LNCAP (cell line): Measurements from ENCODE around the gene PCDHA5.

Experiments
- TF ChIP-seq, protein P1 (sequence below): fragments of 450-650 bp; IDR thresholded peaks from 2 replicates; pipeline ENCODE4 v1.5.1; 2017; ENCODE audit warnings: mild to moderate bottlenecking

PCDHA5 gene

DNA sequence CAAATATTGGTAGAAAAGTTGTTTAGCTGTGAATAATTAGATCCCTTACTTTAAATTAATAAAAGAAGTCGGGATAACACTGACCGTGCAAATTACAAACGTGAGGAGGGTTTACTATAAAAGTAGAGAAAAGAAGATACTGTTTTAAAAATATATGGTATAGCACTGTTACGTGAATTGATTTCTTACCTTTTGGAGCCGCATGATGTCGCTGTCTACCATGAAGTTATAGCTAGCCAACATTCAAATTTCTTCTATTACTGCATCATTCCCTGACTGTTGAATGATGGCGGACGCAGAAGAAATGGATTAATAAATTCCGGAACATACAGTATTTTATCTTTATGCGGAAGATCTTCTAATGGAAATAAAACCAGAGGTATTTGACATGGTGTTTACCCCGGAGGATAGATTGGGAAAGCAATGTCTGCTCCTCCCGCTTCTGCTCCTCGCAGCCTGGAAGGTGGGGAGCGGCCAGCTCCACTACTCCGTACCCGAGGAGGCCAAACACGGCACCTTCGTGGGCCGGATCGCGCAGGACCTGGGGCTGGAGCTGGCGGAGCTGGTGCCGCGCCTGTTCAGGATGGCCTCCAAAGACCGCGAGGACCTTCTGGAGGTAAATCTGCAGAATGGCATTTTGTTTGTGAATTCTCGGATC is 6.4 kb downstream of the PCDHA5 start, which contains the start of gene PCDHA6:
Gene PCDHA6, plus strand, starts transcription at position 257 of the 658 bp plus-strand sequence. Its CDS starts 132 bp downstream, at position 389.
- TF ChIP-seq, protein P1, sequence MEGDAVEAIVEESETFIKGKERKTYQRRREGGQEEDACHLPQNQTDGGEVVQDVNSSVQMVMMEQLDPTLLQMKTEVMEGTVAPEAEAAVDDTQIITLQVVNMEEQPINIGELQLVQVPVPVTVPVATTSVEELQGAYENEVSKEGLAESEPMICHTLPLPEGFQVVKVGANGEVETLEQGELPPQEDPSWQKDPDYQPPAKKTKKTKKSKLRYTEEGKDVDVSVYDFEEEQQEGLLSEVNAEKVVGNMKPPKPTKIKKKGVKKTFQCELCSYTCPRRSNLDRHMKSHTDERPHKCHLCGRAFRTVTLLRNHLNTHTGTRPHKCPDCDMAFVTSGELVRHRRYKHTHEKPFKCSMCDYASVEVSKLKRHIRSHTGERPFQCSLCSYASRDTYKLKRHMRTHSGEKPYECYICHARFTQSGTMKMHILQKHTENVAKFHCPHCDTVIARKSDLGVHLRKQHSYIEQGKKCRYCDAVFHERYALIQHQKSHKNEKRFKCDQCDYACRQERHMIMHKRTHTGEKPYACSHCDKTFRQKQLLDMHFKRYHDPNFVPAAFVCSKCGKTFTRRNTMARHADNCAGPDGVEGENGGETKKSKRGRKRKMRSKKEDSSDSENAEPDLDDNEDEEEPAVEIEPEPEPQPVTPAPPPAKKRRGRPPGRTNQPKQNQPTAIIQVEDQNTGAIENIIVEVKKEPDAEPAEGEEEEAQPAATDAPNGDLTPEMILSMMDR, result peak; percentile 21; the same call in 1 of the 2 replicates

DNA sequence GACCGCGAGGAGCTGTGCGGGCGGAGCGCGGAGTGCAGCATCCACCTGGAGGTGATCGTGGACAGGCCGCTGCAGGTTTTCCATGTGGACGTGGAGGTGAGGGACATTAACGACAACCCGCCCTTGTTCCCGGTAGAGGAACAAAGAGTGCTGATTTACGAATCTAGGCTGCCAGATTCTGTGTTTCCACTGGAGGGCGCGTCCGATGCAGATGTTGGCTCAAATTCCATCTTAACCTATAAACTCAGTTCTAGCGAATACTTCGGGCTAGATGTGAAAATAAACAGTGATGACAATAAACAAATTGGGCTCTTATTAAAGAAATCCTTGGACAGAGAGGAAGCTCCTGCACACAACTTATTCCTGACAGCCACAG is 6.9 kb downstream of the PCDHA5 start:
- TF ChIP-seq, protein P1, result peak; percentile 12; the same call in 1 of the 2 replicates

DNA sequence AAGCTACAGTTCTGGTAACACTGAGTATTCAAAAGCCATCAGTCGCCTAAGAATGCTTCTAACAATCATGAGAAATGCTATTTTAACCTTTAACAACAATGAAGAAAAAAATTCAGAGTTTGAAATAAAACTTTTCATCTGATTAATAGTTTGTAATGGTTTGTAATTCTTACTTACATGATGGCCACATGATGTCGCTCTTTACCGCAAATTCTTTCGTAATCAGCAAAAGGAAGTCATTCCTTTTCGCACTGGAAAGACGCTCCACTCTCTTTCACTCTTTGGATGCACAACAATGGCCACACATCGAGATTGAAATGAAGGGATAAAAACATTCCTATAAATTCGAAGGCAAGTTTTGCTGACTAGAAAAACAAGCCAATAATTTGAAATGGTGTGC is 12.6 kb downstream of the PCDHA5 start, which contains the start of gene PCDHA7:
Gene PCDHA7, plus strand, starts transcription at position 277 of the 400 bp plus-strand sequence. Its CDS starts 115 bp downstream, at position 392.
- TF ChIP-seq, protein P1, result peak; percentile 27; the same call in 1 of the 2 replicates

DNA sequence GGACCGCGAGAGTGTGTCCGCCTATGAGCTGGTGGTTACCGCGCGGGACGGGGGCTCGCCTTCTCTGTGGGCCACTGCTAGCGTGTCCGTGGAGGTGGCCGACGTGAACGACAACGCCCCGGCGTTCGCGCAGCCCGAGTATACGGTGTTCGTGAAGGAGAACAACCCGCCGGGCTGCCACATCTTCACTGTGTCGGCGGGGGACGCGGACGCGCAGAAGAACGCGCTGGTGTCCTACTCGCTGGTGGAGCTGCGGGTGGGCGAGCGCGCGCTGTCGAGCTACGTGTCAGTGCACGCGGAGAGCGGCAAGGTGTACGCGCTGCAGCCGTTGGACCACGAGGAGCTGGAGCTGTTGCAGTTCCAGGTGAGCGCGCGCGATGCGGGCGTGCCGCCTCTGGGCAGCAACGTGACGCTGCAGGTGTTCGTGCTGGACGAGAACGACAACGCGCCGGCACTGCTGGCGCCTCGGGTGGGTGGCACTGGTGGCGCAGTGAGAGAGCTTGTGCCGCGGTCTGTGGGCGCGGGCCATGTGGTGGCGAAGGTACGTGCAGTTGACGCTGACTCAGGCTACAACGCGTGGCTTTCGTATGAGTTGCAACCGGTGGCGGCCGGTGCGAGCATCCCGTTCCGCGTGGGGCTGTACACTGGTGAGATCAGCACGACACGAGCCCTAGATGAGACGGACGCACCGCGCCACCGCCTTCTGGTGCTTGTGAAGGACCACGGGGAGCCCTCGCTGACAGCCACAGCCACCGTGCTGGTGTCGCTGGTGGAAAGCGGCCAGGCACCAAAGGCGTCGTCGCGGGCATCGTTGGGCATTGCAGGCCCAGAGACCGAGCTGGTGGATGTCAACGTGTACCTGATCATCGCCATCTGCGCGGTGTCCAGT is 14.5 kb downstream of the PCDHA5 start:
- TF ChIP-seq, protein P1, result no peak

DNA sequence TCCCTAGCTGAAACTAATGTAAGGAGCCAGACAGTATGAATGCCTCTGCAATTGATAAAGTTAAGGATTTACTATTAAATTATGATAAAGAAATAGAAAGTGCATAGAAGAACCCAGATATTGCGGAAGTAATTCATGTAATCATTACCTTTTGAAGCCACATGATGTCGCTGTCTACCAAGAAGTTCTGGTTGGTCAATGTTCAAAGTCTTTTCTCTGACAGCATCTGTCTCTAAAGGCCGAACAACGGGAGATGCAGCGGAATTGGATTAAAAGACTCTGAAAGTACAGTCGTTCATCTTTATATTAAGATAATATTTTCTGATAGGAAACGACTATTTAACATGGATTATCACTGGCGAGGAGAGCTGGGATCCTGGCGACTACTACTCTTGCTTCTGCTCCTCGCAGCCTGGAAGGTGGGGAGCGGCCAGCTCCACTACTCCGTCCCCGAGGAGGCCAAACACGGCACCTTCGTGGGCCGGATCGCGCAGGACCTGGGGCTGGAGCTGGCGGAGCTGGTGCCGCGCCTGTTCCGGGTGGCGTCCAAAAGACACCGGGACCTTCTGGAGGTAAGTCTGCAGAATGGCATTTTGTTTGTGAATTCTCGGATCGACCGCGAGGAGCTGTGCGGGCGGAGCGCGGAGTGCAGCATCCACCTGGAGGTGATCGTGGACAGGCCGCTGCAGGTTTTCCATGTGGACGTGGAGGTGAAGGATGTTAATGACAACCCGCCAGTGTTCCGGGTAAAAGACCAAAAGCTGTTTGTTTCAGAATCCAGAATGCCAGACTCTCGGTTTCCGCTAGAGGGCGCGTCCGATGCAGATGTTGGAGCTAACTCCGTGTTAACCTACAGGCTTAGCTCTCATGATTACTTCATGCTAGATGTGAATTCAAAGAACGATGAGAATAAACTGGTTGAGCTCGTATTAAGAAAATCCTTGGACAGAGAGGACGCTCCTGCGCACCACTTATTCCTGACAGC is 19.9 kb downstream of the PCDHA5 start, which contains the start of gene PCDHA8:
Gene PCDHA8, plus strand, starts transcription at position 210 of the 985 bp plus-strand sequence. Its CDS starts 135 bp downstream, at position 345.
- TF ChIP-seq, protein P1, result peak; percentile 63

DNA sequence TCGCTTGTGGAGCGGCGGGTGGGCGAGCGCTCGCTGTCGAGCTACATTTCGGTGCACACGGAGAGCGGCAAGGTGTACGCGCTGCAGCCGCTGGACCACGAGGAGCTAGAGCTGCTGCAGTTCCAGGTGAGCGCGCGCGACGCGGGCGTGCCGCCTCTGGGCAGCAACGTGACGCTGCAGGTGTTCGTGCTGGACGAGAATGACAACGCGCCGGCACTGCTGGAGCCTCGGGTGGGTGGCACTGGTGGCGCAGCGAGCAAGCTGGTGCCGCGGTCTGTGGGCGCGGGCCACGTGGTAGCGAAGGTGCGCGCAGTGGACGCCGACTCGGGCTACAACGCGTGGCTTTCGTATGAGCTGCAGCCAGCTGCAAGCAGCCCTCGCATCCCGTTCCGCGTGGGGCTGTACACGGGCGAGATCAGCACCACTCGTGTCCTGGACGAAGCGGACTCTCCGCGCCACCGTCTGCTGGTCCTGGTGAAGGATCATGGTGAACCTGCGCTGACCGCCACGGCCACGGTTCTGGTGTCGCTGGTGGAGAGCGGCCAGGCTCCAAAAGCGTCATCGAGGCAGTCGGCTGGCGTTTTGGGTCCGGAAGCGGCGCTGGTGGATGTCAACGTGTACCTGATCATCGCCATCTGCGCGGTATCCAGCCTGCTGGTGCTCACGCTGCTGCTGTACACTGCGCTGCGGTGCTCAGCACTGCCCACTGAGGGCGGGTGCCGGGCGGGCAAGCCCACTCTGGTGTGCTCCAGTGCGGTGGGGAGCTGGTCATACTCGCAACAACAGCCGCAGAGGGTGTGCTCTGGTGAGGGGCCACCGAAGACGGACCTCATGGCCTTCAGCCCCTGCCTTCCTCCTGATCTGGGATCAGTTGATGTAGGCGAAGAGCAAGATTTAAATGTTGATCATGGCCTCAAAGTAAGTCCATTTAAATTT is 21.7 kb downstream of the PCDHA5 start:
- TF ChIP-seq, protein P1, result no peak
